ENCODE measurements around the gene TRAF3. TPM values are rescaled to one million over a fixed set of nuclear protein-coding genes. Genes with fewer than 3 reads are reported as not detected.

TRAF3 gene
- total RNA-seq, 1 donor from 2014 or later = 25.8 TPM

- H3K27ac Mint-ChIP-seq (ENCODE audit: unreplicated experiment) = no peak overlapping the region
- no peak overlapping the region for H3K4me3 Mint-ChIP-seq
Measured at GRCh38 chr14:102838501-102838900, 61.3 kb downstream of the TRAF3 start.

GRCh38 chr14:102840115-102840514 is 62.9 kb downstream of the TRAF3 start:
- no peak overlapping the region for H3K4me3 Mint-ChIP-seq
- no peaks in the 10 kb centered on the region for H3K36me3 Mint-ChIP-seq (ENCODE audit: low read depth)
- no peaks in the 10 kb centered on the region for H3K9me3 Mint-ChIP-seq
- no peak for TF ChIP-seq CTCF (conservative IDR thresholded peaks at IDR 0.05)
- H3K27ac Mint-ChIP-seq (ENCODE audit: unreplicated experiment) = no peak overlapping the region
- no peaks in the 10 kb centered on the region for H3K27me3 Mint-ChIP-seq (ENCODE audit: low read depth)
- H3K4me1 Mint-ChIP-seq = peaks cover 18% of the 10 kb centered on the region
- DNase-seq (ENCODE audit: low read depth, low spot score) = no peak

More at GRCh38 chr14:102838501-102838900, 61.3 kb downstream of the TRAF3 start:
- DNase-seq (ENCODE audit: low read depth, low spot score) = no peak
- TF ChIP-seq CTCF (conservative IDR thresholded peaks at IDR 0.05) = no peak
- no peaks in the 10 kb centered on the region for H3K27me3 Mint-ChIP-seq (ENCODE audit: low read depth)
- peaks cover 18% of the 10 kb centered on the region for H3K4me1 Mint-ChIP-seq
- H3K9me3 Mint-ChIP-seq = no peaks in the 10 kb centered on the region
- H3K36me3 Mint-ChIP-seq (ENCODE audit: low read depth) = peaks cover 4% of the 10 kb centered on the region

- no peaks in the 10 kb centered on the region for H3K9me3 Mint-ChIP-seq
Measured at GRCh38 chr14:102840771-102841528, 63.7 kb downstream of the TRAF3 start.

GRCh38 chr14:102848830-102849525 is 71.7 kb downstream of the TRAF3 start:
- no peak for DNase-seq (ENCODE audit: low read depth, low spot score)
- TF ChIP-seq CTCF (conservative IDR thresholded peaks at IDR 0.05) = no peak
- Mint-ChIP-seq H3K36me3 (ENCODE audit: low read depth) (peaks cover 3% of the 10 kb centered on the region), H3K9me3 (no peaks in the 10 kb centered on the region), H3K4me1 (peaks cover 13% of the 10 kb centered on the region), H3K27me3 (ENCODE audit: low read depth) (no peaks in the 10 kb centered on the region), H3K4me3 (no peak overlapping the region), H3K27ac (ENCODE audit: unreplicated experiment) (no peak overlapping the region)

More at GRCh38 chr14:102840771-102841528, 63.7 kb downstream of the TRAF3 start:
- H3K36me3 Mint-ChIP-seq (ENCODE audit: low read depth) = no peaks in the 10 kb centered on the region
- no peak overlapping the region for H3K4me3 Mint-ChIP-seq
- no peak for TF ChIP-seq CTCF (conservative IDR thresholded peaks at IDR 0.05)
- H3K27me3 Mint-ChIP-seq (ENCODE audit: low read depth) = no peaks in the 10 kb centered on the region
- no peak for DNase-seq (ENCODE audit: low read depth, low spot score)
- H3K4me1 Mint-ChIP-seq = peaks cover 18% of the 10 kb centered on the region
- peak overlapping the region; percentile 81 for H3K27ac Mint-ChIP-seq (ENCODE audit: unreplicated experiment)

- DNase-seq (ENCODE audit: low read depth, low spot score) = no peak
- H3K36me3 Mint-ChIP-seq (ENCODE audit: low read depth) = peaks cover 5% of the 10 kb centered on the region
- H3K4me1 Mint-ChIP-seq = peaks cover 13% of the 10 kb centered on the region
- no peak overlapping the region for H3K4me3 Mint-ChIP-seq
- H3K27me3 Mint-ChIP-seq (ENCODE audit: low read depth) = no peaks in the 10 kb centered on the region
- H3K27ac Mint-ChIP-seq (ENCODE audit: unreplicated experiment) = peak overlapping the region; percentile 62
- no peaks in the 10 kb centered on the region for H3K9me3 Mint-ChIP-seq
- TF ChIP-seq CTCF (conservative IDR thresholded peaks at IDR 0.05) = no peak
Measured at GRCh38 chr14:102849526-102850379, 72.5 kb downstream of the TRAF3 start.
